Kidney tubule cell (primary cell): ENCODE data around the gene NRCAM.

Source experiments
- DNase-seq: peaks from one replicate; pipeline ENCODE4 v3.0.0-alpha.2; 2018; ENCODE audit warnings: low spot score

The NRCAM gene

DNA sequence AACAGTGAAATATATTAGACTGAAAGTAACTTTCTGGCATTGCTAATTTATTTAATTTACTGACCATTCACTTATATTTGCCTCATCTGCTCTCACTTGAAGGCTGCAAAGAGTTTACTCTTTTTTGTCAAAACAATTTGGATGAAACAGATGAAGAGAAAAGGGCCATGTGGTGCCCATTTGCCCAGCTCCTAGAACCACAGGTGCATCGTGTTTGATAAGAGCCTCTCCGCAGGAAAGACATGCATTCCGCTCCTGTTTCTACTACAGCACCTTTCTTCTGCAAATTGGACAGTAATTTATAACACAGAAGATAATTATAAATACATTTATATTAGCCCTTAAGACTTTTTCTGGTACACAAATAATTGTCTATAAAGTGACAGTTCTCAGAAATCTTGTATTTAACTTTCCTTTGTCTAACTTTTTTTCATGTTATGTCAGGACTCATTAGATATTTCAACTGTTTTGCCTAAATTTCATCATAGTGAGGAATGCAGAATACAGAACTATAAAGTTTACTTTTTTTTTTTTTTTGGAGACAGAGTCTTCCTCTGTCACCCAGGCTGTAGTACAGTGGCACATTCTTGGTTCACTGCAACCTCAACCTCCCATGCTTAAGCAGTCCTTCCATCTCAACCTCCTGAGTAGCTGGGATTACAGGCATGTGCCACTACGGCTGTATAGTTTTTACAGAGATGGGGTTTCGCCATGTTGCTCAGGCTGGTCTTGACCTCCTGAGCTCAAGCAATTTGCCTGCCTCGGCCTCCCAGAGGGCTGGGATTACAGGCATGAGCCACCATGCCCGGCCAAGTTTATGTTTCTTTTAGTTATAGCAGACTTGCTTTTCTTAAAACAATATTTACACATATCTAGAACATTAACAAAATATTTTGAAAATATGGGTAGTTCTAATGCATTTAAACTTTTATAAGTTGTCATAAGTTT lies 326.9 kb downstream of the NRCAM start:
- no peak for DNase-seq

DNA sequence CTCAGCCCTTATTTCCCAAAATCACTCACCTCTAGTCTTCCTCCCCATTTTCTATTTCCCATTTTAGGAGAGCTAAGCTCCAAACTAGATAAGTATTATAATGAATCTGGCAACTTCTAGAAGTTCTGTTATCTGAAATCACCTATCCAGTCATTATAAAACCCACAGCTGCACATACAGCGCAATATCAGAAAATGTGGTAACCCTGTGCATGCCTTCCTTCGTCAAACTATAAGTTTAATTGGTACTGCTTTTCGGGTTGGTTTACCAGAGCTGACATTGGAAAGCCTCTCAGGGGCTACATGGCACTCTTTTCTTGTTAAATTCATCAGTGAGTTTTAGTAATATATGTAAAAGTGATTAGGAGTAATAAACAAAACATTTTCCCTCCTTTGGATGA lies 327.7 kb downstream of the NRCAM start:
- DNase-seq = no peak

DNA sequence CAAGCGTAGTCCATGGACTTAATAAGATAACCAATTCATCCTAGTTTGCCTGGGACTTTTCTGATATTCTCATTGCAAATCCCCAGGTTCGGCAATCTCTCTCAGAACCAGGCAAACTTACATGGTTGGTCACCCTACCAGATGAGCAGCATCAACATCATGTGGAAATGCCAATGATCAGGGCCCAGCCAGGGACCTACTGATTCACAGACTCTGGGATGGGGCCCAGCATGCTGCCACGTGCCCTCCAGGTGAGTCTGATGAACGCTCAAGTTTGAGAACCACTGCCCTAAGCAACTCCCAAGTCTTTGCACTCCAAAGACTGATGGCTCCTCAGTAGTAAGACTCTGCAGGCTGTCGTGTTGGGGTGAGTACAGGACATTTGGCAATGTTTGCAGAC lies 328.8 kb downstream of the NRCAM start:
- DNase-seq = no peak

DNA sequence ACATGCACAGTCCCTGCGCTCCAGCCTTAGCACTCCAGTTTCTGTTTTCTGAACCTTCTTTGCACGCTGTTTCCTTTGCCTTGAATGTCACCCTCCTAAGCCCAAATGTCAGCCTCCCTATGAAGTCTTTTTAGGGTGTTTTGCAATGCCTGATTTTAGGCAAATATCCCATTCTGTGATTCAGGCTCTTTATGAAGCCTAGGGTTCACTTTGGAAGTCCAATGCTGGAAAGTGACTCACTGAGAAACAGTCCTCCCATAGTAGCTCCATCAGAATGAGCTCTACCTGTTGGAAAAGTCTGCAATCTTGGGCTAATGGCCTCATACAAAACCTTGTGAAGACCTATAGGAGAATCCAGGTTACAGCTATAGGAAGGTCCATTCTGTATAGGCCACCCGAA lies 331.4 kb downstream of the NRCAM start:
- DNase-seq = no peak

DNA sequence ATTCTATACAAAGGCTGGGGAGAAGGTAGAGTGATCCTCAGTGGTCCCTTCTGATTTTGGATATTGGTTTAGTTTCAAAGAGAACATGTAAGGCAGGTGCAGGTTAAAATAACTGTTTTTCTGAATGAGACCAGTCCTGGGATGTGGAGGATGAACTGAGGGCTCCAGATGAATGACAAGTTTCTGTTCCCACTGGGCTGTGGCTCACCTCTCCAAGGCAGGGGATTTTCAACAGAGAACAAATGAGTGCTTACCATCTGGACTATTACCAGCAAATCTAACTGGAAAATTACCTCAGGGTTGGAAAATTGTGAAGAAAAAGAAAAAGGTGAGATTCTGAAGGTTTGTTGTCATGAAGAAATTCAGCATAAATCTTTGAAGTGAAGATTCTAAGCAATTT lies 334.1 kb downstream of the NRCAM start:
- no peak for DNase-seq

DNA sequence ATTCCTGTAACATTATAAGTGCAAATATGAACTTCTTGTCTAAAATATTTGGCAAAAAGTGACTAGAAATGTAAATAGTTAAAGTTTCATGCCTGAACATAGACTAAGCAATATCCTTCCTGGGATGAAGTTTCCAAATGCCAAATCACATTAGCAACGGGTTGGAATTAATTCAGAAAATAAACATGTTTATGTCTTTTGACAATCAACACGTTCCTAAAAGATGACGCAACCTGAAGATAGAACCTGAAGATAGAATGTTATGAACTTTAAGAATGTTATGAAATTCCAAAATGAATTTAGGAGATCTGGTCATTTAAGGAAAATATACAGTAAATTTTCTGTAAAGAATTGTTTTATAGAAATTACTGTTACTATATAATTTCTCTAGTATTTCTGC lies 335.3 kb downstream of the NRCAM start:
- DNase-seq = no peak

DNA sequence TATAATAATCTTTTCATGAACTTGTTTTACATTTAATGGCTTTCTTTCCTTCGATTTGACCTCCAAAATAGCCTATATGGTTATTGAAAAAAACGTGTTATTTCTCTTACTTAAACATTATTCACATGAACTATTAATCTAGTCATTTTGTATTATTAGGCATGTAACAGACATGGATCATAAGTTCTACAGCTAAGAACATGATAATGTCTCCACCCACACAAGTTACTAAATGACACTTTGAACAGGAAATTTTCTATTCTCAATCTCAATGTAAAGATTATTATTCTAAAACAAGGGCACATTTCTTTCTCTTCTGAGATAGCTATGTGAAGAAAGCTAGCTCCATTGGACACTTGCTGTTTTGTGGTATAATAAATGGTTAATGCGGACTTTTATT lies 336.0 kb downstream of the NRCAM start:
- DNase-seq = no peak

DNA sequence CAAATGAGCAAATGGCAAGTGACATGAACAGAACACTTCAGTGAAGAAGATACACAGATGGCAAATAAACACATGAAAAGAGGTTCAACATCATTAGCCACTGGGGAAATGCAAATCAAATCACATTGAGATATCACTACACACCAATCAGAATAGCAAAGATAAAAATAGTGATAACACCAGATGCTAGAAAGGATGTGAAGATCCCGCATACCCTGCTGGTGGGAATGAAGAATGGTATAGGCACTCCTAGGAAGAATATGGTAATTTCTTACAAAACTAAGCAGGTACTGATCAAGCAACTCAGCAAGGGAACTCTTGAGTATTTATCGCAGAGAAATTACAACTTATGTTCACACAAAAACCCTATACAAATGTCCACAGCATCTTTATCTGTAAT lies 337.3 kb downstream of the NRCAM start:
- DNase-seq = no peak

DNA sequence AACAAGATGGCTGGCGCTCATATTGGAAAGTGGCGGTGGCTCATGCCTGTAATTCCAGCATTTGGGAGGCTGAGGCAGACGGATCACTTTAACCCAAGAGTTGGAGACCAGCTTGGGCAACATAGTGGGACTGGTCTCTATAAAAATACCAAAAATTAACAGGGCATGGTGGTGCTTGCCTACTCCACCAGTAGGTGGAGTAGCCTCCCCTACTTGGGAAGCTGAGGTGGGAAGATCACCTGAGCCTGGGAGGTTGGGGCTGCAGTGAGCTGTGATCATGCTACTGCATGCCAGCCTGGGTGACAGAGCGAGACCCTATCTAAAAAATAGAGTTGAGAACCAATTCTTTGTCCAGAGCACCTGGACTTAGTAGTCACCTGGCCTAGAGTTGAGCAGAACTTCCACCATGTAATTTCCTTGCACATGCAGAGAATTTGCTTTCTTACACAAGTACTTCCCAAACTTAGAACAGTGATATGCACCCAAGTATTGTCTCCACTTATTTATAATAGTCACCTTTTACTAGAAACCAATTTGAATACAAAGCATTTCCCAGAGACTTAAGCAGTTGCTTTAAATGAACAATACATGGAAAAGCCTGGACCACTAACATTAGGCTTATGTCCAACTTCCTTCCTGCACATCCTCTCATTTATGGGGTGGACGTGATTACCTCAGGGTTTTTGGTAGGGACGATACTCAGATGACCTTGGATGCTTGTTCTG lies 342.0 kb downstream of the NRCAM start:
- peak; percentile 54 for DNase-seq

DNA sequence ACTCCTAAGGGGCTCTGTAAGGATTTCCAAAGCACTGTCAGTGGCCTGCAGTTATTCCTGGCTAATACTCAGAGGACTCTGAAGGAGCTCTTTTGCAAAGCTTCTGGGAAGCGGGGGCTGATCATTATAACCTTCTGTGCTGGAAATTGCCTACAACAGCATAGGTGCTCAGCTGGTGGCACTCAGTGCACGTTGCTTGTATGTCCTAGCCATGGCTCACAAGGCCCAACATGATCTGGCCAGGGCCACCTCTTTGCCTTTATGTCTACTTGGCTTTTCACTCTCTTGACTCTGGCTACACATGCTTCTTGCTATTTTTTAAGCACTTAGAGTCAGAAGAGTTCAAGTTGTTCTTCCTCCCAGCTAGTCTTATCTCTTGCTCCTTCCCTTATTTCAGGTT lies 343.6 kb downstream of the NRCAM start:
- no peak for DNase-seq

DNA sequence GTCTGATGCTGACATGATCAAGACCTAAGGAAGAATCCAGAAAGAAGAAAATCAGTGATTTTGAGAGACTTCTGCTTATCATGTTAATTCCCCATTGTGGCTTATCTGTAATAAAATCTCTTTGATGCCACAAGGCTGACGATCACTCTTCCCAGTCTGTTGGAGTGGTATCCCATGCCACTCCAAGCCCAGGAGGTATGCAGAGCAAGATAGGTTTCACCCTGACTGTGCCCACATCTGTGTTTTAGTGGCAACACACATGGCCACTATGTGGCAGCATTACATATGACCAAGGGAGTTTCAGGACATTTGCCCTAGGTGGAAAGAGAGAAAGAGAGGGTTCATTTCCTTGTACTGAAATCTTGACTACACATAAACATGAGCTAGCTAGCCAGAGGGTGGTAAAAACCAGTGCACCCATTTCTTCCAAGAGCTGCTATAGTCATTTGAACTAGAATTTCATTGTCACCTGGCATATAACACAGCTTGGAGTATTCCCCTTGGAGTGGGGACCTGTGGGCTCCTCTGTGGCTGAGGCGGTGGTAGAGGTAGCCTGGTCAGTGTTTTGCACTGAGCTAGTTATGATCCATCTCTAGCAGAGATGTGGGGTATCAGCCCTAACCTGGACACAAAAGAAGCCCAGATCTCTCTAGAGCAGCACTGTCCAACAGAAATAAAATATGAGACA lies 346.9 kb downstream of the NRCAM start:
- DNase-seq = peak; percentile 46

DNA sequence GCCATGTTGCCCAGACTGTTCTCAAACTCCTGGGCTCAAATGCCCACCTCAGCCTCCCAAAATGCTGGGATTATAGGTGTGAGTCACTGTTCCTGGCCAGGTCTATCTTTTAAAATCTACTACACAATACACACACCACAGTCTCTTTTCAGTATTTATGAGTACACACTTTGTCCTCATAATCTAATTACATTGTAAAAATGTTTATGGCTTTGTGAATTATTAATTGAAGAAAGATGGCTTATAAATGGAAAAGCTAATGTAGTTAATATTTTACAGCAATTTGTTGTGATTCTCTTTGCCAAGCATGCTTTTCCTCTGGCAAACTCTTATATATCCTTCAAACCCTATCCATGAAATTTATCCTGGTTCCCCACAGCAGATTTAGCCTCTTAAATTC lies 348.1 kb downstream of the NRCAM start:
- no peak for DNase-seq

DNA sequence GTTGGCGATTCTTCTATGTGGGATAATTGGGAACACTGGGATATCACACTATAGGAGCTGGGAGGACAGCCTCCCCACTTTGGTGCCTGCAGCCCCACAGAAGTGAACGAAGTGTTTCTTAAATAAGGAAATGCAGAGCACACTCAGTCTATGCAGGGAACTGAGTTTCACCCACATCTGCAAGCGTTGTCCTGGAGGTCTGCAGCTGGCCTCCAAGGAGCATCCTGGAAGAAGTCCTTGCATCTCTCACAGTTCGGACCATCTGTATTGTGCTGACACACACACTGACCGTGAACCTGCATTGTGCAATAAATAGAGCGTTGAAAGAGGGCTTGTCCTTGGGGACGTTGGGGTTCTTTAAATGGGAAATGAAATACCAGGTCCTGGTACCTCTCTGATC lies 351.9 kb downstream of the NRCAM start:
- no peak for DNase-seq

DNA sequence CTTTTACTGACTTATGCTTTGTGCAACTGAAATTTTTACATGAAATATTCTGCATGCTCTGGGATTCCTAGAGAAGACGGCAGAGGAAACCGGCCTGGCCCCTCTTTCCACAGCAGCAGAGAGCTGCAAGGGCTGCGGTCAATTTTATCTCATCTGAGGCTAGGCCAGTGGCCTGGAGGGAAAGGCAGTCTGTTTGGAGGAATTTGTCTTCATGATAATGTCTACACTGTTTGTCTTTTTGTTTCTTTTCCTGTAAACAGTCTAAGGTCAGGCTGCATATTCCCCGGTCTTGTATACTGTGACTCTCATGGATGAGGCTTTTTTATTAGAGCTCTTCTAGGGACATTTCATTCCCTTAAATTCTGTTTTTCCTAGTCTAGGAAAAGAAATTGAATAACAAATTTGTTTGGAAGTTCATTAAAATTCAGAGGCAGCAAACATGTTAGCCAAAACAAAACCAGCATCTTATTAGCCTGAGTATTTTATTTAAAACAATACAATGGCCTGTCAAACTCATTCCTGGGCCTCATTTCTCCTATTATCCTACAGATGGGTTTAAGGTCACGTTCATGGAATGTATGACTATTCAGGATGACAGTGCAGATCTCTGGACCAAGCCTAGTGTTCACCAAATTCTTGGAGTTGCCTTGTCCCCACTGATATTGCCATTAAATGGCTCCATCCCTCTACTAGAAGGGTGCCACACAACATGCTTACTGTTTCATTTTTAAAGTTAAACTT lies 352.5 kb downstream of the NRCAM start:
- DNase-seq = no peak

DNA sequence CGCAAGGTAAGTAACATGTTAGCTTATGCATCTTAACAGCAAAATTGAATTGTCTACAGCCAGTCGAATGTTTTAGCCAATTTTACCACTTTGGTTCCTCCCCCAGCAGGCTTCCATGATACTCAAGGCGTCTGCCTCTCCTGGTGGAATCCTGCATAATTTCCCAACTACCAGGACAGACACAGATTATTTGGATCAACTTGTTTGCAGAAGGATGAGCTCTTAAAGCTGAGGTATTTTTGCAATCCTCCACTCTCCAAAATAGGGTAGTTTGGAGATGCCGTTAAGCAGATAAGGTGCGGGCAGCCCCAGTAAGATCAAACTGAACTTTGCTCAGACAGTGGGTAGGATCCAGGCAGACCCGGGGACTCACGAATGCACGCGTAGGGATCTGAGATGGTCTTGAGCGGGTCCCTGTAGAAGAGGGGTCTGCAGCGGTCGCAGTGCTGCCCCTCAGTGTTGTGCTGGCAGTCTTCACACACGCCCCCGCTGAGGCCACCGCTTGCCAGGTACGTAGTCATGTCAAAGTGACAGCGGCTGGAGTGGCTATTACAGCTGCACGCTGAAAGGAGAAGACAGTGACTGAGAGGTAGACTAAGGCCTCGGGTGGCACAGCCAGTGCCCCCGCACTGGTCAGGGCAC lies 353.4 kb downstream of the NRCAM start:
- DNase-seq = no peak

DNA sequence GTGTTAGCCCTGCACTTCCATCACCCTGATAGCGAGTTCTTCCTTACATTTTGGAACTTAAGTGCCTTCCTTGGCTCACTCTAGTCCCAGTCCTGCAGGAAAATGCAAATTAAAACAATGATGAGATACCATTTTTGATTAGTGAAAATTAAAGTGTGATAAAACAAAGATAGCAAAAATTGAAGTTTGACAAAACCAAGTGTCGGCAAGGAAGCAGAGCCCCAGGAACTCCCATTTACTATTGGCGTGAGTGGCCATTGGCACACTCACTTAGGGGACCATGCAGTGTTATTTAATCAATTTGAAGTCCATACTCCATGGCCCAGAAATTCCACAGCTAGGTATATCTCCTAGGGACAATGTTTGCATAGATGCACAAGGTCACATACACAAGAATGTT lies 354.5 kb downstream of the NRCAM start:
- DNase-seq = no peak

DNA sequence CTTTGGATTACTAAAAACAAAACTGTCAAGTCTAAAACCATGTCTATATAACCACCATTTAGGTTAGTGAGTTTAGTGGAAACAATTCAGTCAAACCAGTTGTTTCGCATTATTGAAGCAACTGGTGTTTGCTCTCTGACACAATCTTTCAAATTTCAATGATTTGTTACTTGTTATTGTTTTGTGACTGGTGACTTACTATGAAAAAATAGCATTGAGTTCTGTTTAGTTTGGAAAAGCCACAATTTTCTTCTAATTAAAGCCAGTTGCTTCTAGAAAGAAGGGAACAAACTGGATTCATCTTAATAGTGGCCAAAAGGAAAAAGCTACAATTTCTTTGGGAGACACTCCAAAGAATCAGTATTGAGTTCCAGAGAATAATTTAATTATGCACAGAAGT lies 356.5 kb downstream of the NRCAM start:
- no peak for DNase-seq

DNA sequence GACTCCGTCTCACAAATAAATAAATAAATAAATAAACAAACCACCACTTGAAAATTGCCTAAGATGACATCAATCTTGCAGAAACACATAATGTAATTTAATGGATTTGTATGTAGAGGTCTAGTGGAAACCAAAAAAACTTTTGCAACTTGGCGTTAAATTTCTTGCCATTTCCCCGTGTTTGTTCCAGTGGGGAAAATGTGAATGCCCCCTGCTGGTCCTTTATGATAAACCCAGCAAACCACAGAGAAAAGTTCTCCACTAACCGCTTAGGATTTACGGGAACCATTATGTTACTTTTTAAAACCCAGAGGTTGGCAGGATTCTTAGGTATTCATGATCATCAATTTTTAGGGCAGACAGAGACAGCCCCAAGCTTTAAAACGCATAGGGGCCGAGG lies 358.5 kb downstream of the NRCAM start:
- peak; percentile 57 for DNase-seq
